GM23338 (cell line): ENCODE data around the gene NPEPPS. TPM values are rescaled to one million over a fixed set of nuclear protein-coding genes. Genes with fewer than 3 reads are reported as not detected.

Experiments
- ATAC-seq: fragments of 200-7000 bp; cut with Tn5 transposase; 3 replicates; pipeline ENCODE4 v1.9.1; 2020
- DNase-seq: peaks from one replicate; pipeline ENCODE4 v3.0.0-alpha.2; 2015; ENCODE audit warnings: low spot score
- H2AFZ ChIP-seq: fragments of 200-600 bp; sonication (generic); 2 replicates; pipeline ENCODE4 v1.8.0; 2016; ENCODE audit warnings: antibody characterized with exemption, mild to moderate bottlenecking, moderate library complexity
- H3F3A ChIP-seq: fragments of 200-600 bp; sonication (generic); replicated peaks from 2 replicates; pipeline ENCODE4 v1.8.0; 2017; ENCODE audit warnings: antibody characterized with exemption, mixed run types, low read depth
- H3K27ac ChIP-seq: fragments of 200-600 bp; sonication (generic); 2 replicates; pipeline ENCODE4 v1.6.1; 2016; ENCODE audit warnings: low read depth
- H3K27me3 ChIP-seq: fragments of 200-600 bp; sonication (generic); 2 replicates; pipeline ENCODE4 v1.8.0; 2016; ENCODE audit warnings: mild to moderate bottlenecking, mixed run types, moderate library complexity; ENCODE audit not compliant: insufficient read depth
- H3K36me3 ChIP-seq: fragments of 200-600 bp; sonication (generic); 2 replicates; pipeline ENCODE4 v1.8.0; 2016; ENCODE audit warnings: mild to moderate bottlenecking; ENCODE audit not compliant: insufficient read depth
- H3K4me1 ChIP-seq: fragments of 200-600 bp; sonication (generic); 2 replicates; pipeline ENCODE4 v1.8.0; 2016; ENCODE audit warnings: mild to moderate bottlenecking, moderate library complexity; ENCODE audit not compliant: insufficient read depth
- H3K4me2 ChIP-seq: fragments of 200-600 bp; sonication (generic); 2 replicates; pipeline ENCODE4 v1.7.1; 2017; ENCODE audit warnings: mixed run types
- H3K4me3 ChIP-seq: fragments of 200-600 bp; sonication (generic); 2 replicates; pipeline ENCODE4 v1.6.1; 2016; ENCODE audit warnings: mixed run types
- H3K79me2 ChIP-seq: fragments of 200-600 bp; sonication (generic); replicated peaks from 2 replicates; pipeline ENCODE4 v1.8.0; 2017; ENCODE audit warnings: mild to moderate bottlenecking; ENCODE audit not compliant: insufficient read depth
- H3K9me2 ChIP-seq: fragments of 200-600 bp; sonication (generic); 2 replicates; pipeline ENCODE4 v1.8.0; 2017; ENCODE audit not compliant: insufficient read depth
- H4K20me1 ChIP-seq: fragments of 200-600 bp; sonication (generic); replicated peaks from 2 replicates; pipeline ENCODE4 v1.8.0; 2017; ENCODE audit warnings: mild to moderate bottlenecking; ENCODE audit not compliant: insufficient read depth
- H3K27ac Mint-ChIP-seq: 2 replicates; pipeline ENCODE4 v1.8.0; 2020; ENCODE audit warnings: inconsistent platforms, mild to moderate bottlenecking, moderate library complexity, mixed read lengths
- H3K27me3 Mint-ChIP-seq: 3 replicates; pipeline ENCODE4 v1.8.0; 2022; ENCODE audit warnings: low read depth, mild to moderate bottlenecking, moderate library complexity, mixed read lengths, inconsistent platforms; ENCODE audit not compliant: insufficient read depth, poor library complexity
- H3K36me3 Mint-ChIP-seq: 3 replicates; pipeline ENCODE4 v1.8.0; 2021; ENCODE audit warnings: low read depth, mild to moderate bottlenecking, inconsistent platforms, moderate library complexity, mixed read lengths
- H3K4me1 Mint-ChIP-seq: 3 replicates; pipeline ENCODE4 v1.8.0; 2020; ENCODE audit warnings: mild to moderate bottlenecking, inconsistent platforms, mixed read lengths
- H3K4me3 Mint-ChIP-seq: 3 replicates; pipeline ENCODE4 v1.8.0; 2021; ENCODE audit warnings: moderate library complexity, mild to moderate bottlenecking, inconsistent platforms, mixed read lengths
- H3K9me3 Mint-ChIP-seq: 3 replicates; pipeline ENCODE4 v1.8.0; 2020; ENCODE audit warnings: moderate library complexity, mild to moderate bottlenecking, inconsistent platforms, mixed read lengths
- EZH2 ChIP-seq: fragments of 200-600 bp; sonication (generic); IDR thresholded peaks from one replicate; pipeline ENCODE4 v1.8.0; 2017; ENCODE audit warnings: antibody characterized with exemption, mild to moderate bottlenecking, low read depth; ENCODE audit not compliant: unreplicated experiment
- EZH2phosphoT487 ChIP-seq: fragments of 200-600 bp; sonication (generic); IDR thresholded peaks from one replicate; pipeline ENCODE4 v1.8.1; 2018; ENCODE audit warnings: antibody characterized with exemption; ENCODE audit not compliant: unreplicated experiment
- JUNB ChIP-seq: IDR thresholded peaks from one replicate; pipeline ENCODE4 v1.6.1; 2016; ENCODE audit warnings: antibody characterized with exemption; ENCODE audit not compliant: unreplicated experiment
- POLR2AphosphoS5 ChIP-seq: IDR thresholded peaks from 2 replicates; pipeline ENCODE4 v1.6.1; 2016; ENCODE audit warnings: antibody characterized with exemption, low read depth
- STAT1 ChIP-seq: IDR thresholded peaks from one replicate; pipeline ENCODE4 v1.6.1; 2016; ENCODE audit warnings: antibody characterized with exemption; ENCODE audit not compliant: unreplicated experiment
- ZNF114 ChIP-seq: fragments of 250-450 bp; sonication (Bioruptor Pico); IDR thresholded peaks from 2 replicates; pipeline ENCODE4 v1.5.0; 2020; ENCODE audit warnings: mild to moderate bottlenecking, moderate library complexity
- polyA plus RNA-seq: library from polyadenylated mRNA; unstranded; fragments of >200 nt; fragmentation: Nextera tagmentation; extraction: Ambion mirVana; gene quantifications from 2 replicates; pipeline ENCODE4 v1.2.1, GENCODE V29; 2016
- total RNA-seq: library from RNA; depleted of rRNA; stranded (reverse); fragments of >200 nt; shearing (Covaris generic); gene quantifications from 2 replicates; pipeline ENCODE4 v1.2.3, GENCODE V29; 2014
- TF ChIP-seq, protein P1 (sequence below): fragments of 250-450 bp; sonication (Bioruptor Pico); IDR thresholded peaks from 2 replicates; pipeline ENCODE4 v1.5.0; 2020; ENCODE audit warnings: mild to moderate bottlenecking, moderate library complexity
- TF ChIP-seq, protein P2 (sequence below): IDR thresholded peaks from one replicate; pipeline ENCODE4 v1.6.1; 2018; ENCODE audit warnings: antibody characterized with exemption; ENCODE audit not compliant: unreplicated experiment
- TF ChIP-seq, protein P3 (sequence below), 2 experiments: fragments of 200-600 bp in 1 of 2; sonication (generic) in 1 of 2; conservative IDR thresholded peaks; 2 replicates each; pipeline versions ENCODE4 v1.5.1 to v1.6.1; 2016 to 2017; ENCODE audit warnings: antibody characterized with exemption in 2 of 2, low read depth in 2 of 2, mild to moderate bottlenecking in 2 of 2, moderate library complexity in 1 of 2

NPEPPS gene
- total and polyA plus RNA-seq, 2 experiments from 2014 or later, result 91.5 to 113 TPM

DNA sequence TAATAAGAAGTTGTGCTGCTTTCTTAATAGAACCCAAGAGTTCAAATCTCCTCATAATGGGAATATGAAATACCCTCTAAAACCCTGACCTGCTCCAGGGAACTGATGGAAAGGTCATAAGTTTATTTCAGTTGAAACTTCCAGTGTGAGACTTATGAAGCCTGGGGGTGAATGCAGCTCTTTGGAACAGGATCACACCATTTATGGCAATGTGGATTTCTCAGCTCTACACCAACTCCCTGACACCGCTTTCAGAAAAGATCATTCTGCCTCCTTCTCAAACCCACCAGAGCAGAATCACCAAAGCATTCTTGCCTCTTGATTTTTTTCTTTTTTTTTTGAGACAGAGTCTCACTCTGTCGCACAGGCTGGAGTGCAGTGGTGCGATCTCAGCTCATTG, 102.1 kb downstream of the NPEPPS start (continued):
- no peak for TF ChIP-seq POLR2AphosphoS5

DNA sequence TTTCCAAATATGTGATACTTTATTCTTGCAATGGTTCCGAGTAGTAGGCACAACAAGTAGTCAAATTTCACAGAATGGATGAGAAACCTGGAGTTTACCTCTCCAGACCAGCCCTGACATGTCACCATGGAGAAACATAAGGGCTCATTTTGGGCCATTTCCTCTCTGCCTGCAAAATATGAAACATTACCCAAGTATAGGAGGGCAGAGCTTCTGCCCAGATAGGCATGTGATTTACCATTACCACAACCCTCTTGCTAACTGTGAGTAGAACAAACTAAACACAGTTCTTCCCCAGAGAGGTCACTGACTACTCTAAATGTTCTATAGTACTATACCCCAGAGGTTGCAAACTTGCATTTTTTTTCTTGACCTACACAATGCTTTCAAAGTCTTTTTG, 103.1 kb downstream of the NPEPPS start:
- ATAC-seq, result no peak
- H4K20me1 ChIP-seq, result no peaks in the 10 kb centered on the region; the same call in 1 of the 2 replicates
- H3K9me3 Mint-ChIP-seq, result no peaks in the 10 kb centered on the region
- no peaks in the 10 kb centered on the region for H3K27me3 ChIP-seq
- H3K27ac Mint-ChIP-seq, result no peak overlapping the region
- no peaks in the 10 kb centered on the region for H3F3A ChIP-seq
- H3K27me3 Mint-ChIP-seq, result peaks cover 6% of the 10 kb centered on the region
- H3K4me1 Mint-ChIP-seq, result no peaks in the 10 kb centered on the region
- H3K79me2 ChIP-seq, result no peaks in the 10 kb centered on the region
- no peaks in the 10 kb centered on the region for H3K36me3 ChIP-seq
- H3K27ac ChIP-seq, result no peak overlapping the region
- H3K4me1 ChIP-seq, result no peaks in the 10 kb centered on the region
- no peak overlapping the region for H2AFZ ChIP-seq
- DNase-seq, result no peak
- no peak overlapping the region for H3K4me3 ChIP-seq
- no peak overlapping the region for H3K4me3 Mint-ChIP-seq
- TF ChIP-seq, protein P1, sequence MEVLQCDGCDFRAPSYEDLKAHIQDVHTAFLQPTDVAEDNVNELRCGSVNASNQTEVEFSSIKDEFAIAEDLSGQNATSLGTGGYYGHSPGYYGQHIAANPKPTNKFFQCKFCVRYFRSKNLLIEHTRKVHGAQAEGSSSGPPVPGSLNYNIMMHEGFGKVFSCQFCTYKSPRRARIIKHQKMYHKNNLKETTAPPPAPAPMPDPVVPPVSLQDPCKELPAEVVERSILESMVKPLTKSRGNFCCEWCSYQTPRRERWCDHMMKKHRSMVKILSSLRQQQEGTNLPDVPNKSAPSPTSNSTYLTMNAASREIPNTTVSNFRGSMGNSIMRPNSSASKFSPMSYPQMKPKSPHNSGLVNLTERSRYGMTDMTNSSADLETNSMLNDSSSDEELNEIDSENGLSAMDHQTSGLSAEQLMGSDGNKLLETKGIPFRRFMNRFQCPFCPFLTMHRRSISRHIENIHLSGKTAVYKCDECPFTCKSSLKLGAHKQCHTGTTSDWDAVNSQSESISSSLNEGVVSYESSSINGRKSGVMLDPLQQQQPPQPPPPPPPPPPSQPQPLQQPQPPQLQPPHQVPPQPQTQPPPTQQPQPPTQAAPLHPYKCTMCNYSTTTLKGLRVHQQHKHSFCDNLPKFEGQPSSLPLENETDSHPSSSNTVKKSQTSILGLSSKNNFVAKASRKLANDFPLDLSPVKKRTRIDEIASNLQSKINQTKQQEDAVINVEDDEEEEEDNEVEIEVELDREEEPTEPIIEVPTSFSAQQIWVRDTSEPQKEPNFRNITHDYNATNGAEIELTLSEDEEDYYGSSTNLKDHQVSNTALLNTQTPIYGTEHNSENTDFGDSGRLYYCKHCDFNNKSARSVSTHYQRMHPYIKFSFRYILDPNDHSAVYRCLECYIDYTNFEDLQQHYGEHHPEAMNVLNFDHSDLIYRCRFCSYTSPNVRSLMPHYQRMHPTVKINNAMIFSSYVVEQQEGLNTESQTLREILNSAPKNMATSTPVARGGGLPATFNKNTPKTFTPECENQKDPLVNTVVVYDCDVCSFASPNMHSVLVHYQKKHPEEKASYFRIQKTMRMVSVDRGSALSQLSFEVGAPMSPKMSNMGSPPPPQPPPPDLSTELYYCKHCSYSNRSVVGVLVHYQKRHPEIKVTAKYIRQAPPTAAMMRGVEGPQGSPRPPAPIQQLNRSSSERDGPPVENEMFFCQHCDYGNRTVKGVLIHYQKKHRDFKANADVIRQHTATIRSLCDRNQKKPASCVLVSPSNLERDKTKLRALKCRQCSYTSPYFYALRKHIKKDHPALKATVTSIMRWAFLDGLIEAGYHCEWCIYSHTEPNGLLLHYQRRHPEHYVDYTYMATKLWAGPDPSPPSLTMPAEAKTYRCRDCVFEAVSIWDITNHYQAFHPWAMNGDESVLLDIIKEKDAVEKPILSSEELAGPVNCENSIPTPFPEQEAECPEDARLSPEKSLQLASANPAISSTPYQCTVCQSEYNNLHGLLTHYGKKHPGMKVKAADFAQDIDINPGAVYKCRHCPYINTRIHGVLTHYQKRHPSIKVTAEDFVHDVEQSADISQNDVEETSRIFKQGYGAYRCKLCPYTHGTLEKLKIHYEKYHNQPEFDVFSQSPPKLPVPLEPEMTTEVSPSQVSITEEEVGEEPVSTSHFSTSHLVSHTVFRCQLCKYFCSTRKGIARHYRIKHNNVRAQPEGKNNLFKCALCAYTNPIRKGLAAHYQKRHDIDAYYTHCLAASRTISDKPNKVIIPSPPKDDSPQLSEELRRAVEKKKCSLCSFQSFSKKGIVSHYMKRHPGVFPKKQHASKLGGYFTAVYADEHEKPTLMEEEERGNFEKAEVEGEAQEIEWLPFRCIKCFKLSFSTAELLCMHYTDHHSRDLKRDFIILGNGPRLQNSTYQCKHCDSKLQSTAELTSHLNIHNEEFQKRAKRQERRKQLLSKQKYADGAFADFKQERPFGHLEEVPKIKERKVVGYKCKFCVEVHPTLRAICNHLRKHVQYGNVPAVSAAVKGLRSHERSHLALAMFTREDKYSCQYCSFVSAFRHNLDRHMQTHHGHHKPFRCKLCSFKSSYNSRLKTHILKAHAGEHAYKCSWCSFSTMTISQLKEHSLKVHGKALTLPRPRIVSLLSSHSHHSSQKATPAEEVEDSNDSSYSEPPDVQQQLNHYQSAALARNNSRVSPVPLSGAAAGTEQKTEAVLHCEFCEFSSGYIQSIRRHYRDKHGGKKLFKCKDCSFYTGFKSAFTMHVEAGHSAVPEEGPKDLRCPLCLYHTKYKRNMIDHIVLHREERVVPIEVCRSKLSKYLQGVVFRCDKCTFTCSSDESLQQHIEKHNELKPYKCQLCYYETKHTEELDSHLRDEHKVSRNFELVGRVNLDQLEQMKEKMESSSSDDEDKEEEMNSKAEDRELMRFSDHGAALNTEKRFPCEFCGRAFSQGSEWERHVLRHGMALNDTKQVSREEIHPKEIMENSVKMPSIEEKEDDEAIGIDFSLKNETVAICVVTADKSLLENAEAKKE (CRISPR knock-in tag), result no peak
- TF ChIP-seq ZNF114, result no peak
- TF ChIP-seq EZH2phosphoT487, result no peak
- no peak for TF ChIP-seq STAT1
- no peak for TF ChIP-seq JUNB
- no peak for TF ChIP-seq POLR2AphosphoS5
- TF ChIP-seq, protein P2, sequence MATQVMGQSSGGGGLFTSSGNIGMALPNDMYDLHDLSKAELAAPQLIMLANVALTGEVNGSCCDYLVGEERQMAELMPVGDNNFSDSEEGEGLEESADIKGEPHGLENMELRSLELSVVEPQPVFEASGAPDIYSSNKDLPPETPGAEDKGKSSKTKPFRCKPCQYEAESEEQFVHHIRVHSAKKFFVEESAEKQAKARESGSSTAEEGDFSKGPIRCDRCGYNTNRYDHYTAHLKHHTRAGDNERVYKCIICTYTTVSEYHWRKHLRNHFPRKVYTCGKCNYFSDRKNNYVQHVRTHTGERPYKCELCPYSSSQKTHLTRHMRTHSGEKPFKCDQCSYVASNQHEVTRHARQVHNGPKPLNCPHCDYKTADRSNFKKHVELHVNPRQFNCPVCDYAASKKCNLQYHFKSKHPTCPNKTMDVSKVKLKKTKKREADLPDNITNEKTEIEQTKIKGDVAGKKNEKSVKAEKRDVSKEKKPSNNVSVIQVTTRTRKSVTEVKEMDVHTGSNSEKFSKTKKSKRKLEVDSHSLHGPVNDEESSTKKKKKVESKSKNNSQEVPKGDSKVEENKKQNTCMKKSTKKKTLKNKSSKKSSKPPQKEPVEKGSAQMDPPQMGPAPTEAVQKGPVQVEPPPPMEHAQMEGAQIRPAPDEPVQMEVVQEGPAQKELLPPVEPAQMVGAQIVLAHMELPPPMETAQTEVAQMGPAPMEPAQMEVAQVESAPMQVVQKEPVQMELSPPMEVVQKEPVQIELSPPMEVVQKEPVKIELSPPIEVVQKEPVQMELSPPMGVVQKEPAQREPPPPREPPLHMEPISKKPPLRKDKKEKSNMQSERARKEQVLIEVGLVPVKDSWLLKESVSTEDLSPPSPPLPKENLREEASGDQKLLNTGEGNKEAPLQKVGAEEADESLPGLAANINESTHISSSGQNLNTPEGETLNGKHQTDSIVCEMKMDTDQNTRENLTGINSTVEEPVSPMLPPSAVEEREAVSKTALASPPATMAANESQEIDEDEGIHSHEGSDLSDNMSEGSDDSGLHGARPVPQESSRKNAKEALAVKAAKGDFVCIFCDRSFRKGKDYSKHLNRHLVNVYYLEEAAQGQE, result no peak
- TF ChIP-seq, protein P3, sequence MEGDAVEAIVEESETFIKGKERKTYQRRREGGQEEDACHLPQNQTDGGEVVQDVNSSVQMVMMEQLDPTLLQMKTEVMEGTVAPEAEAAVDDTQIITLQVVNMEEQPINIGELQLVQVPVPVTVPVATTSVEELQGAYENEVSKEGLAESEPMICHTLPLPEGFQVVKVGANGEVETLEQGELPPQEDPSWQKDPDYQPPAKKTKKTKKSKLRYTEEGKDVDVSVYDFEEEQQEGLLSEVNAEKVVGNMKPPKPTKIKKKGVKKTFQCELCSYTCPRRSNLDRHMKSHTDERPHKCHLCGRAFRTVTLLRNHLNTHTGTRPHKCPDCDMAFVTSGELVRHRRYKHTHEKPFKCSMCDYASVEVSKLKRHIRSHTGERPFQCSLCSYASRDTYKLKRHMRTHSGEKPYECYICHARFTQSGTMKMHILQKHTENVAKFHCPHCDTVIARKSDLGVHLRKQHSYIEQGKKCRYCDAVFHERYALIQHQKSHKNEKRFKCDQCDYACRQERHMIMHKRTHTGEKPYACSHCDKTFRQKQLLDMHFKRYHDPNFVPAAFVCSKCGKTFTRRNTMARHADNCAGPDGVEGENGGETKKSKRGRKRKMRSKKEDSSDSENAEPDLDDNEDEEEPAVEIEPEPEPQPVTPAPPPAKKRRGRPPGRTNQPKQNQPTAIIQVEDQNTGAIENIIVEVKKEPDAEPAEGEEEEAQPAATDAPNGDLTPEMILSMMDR (conservative IDR thresholded peaks at IDR 0.05; ENCODE audit: low read depth in 2 of 2), result no peak
- TF ChIP-seq EZH2, result no peak
- no peak overlapping the region for H3K4me2 ChIP-seq
- no peaks in the 10 kb centered on the region for H3K9me2 ChIP-seq
- peaks cover 8% of the 10 kb centered on the region; the same call in 2 of the 3 replicates for H3K36me3 Mint-ChIP-seq
